ENCODE data around the gene CDH16.
A peak's percentile ranks its signal among the peaks of the same experiment; 100 is the strongest.
"Not testable (repeated sequence)": the region's sequence is repeated elsewhere in the genome, so short reads cannot be mapped to it uniquely, and the experiment has no call there.

Gene CDH16

DNA sequence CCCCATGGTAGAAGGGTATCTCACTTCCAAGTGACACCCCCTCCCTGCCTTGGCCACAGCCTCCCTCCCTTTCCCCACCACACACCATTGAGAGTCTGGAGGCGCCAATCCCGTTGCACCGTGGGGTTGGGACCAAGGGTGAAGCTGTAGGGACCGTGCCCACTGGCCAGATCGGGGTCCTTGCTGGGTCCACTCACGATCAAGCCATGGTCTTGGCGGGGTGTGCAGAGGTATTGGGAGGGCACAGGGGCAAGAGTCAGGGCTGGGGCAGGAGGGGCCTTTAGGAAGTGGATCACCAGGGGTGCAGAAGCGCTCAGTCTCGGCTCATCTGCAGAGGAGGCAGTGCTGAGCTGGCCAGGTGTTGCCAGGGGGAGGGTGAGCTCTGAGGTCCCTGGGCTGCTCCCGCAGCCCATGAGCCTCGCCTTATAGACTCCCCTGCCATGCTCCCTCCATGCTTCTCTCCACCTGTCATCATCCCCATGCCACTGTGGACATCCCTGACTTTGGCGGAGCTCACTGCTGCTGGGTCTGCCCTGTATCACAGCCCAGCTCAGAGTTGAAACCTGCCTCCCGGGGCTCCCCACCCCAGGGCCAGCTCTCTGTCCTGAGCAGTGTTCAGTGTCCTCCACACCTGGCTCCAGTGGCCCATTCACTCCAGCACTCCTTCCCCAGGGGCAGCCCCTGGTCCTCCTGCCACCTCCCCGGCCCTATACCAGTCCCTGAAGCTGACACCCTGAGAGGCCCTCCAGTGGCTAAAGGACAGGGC lies 8.3 kb downstream of the CDH16 start:
- DNase-seq: no peak

DNA sequence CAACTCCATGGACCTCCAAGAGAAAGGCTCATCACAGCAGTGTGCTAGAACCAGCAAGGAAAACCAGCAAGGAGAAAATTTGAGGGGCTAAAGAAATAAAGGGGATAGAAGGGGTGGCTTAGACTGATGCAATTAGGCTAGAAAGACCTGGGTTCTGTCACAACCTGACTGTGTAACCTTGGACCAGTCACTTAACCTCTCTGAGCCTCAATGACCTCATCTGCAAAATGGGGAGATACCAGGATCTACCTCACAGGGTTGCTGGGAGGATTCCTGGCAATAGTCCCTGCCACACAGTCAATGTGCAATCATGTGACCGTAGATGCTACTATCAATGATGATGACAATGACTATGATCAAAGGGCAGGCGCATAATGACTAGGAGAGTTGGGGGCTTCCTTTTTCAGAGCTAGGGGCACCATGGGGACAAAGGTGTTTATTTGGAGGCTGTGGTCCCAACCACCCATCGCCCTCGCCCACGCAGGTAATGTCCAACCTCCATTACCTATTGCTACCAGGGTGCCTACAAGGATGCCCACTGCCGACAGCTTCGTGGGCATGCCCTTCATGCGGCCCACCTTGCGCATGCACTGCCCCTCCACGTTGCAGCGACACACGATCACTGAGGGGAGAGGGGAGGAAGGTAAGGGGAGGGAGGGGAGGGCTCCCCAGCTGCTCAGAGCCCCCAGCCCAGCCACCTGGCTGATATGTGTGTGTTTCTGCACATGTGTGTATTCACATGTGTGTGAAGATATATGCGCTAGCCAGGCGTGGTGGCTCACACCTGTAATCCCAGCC lies 9.7 kb downstream of the CDH16 start:
- no peak for DNase-seq

DNA sequence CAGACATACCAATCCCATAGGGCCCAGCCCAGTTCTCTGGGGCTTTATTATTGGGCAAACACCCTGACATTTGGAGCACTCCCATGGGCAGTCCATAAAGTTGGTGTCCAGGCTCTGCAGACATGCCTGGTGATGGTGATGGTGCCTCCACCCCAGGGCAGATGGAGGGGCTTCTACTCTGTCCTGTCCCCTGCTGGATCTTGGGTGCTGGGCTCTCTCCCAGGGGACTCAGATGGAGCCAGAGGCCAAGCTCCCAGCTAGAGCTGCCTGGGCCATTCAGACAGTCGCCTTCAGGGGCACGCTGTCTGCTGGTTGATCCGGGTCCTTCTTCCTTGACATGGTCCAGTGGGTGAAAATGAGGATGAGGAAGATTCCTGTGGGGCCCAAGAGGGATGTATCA lies 10.6 kb downstream of the CDH16 start:
- DNase-seq: no peak

DNA sequence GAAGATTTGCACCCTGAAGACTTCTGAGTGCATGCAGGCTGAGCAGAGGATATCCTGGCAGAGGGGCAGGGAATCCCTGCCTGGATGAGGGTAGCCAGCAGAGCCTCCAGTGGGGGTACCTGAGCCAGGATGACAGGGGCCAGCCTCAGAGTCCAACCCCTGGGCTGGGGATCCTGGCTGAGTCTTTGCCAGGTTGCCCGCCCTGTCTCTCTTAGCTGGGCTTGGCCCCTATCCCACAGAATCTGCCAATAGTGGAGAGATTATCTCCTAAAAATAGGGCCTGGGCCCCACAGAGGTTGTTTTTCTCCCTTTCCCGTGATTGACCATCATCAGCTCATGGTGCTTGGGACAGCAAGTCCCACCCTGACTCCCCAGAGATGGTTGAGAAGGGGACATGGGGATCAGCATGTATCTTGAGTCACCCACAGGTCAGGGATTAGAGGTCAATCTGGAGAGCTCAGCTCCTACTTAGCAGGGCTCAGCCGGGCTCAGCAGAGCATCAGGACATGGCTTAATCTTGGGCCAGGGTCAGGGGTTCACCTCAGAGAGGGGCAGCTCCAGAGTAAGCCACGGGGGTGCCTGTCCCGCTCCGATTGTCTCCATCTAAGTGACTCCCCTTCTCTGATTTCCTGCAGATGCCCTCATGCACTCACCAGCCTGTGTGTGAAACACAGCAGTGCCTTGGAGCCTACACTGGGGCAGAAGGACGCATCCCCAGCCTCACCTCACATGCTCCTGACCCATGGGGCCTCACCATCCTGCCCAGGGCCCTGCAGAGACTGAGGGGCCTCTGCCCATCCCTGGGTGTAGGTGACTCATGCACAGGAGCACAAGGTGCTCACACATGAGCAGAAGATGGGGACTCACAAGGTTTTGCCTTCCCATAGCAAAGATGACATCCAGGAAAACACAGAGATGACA lies 11.5 kb downstream of the CDH16 start:
- DNase-seq: no peak

DNA sequence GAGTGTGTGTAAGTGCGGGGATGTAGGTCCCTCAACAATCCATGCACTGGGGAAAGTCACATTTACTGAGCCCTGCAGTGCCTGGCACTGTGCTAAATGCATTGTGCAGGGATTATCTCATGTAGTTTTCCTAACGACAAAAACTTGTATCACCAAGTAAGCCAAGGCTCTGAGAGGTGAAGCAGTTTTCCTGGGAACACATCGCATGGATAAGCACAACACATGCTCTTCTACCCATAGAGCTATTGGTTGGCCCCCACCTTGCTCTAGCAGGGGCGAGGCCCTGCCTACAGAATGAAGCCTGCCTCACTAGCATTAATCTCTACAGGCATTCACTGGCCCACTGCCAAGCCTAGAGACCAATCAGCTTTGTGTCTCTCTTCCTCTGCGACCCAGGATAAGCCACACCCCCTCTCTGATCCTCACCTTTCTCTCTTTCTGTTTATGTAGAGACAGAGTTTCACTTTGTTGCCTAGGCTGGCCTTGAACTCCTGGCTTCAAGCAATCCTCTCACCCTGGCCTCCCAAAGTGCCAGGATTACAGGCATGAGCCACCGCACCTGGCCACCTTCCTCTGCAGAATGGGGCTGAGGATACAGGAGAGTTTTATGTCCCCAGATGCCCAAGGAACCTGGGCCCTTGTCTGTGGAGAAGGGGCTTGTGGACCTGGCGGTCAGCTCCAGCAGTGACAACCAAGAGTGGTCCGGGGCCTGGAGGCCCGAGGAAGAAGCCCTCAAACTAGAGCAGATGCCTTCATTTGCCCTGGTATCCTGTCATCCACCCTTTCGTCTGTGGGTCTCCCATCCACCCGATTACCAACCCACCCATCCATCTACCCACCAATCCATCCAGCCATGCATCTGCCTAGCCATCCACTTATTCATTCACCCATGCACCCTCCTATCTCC lies 12.8 kb downstream of the CDH16 start:
- DNase-seq: peak; percentile 31

DNA sequence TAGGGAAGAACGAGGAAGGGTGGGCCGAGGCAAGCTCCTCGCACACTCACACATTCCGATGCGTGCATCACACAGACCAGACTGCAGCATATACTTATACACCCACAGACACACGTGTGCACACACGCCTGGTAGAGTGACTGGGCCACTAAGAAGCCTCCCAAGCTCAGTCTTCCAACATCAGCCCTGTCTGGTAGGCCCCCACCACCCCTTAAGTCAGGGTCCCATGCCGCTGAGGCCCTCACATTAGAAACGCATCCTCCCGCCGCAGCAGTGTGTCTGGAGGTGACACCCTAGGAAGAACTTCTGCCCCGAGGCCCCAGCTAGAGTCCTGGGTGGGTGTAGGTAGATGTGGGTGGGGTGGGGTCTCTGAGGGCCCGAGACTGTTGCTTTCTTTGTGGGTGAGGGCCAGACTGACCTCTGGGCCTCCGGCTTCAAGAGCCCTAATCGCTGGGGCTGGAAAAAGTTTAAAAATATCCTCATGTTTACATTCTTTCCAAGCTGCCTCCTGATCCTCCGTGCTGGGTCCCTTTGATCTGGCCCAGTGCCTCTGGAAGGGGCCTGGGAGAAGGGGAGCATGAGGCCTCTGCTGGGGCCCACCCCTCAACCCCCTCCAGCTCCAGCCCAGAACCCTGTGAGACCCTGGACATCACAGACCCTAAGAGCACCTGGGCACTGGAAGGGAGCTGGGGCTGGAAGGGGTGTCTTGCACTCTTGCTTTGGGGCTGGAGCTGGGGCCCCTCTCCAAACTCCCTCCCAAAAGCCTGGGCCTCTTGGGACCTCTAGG lies 13.6 kb downstream of the CDH16 start:
- no peak for DNase-seq

DNA sequence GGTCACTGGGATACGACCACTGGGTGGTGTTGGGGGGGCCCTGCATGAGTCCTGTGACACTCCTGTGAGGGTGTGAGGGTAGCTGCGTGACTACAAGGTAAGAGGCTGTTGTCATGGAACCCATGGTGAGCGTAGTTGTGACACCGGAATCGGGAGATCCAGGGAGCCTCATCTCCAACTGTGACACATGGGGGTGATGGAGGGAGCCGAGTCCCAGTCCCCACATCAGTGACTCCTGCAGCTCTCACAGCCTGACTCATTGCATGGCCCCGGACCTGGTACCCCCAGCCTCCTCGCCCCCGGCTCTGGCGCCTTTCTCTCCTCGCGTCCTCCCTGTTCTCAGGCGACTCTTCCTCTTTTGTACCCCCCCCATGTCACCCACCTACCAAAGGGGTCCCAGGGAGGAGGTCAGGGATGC lies 14.2 kb downstream of the CDH16 start:
- DNase-seq: no peak

DNA sequence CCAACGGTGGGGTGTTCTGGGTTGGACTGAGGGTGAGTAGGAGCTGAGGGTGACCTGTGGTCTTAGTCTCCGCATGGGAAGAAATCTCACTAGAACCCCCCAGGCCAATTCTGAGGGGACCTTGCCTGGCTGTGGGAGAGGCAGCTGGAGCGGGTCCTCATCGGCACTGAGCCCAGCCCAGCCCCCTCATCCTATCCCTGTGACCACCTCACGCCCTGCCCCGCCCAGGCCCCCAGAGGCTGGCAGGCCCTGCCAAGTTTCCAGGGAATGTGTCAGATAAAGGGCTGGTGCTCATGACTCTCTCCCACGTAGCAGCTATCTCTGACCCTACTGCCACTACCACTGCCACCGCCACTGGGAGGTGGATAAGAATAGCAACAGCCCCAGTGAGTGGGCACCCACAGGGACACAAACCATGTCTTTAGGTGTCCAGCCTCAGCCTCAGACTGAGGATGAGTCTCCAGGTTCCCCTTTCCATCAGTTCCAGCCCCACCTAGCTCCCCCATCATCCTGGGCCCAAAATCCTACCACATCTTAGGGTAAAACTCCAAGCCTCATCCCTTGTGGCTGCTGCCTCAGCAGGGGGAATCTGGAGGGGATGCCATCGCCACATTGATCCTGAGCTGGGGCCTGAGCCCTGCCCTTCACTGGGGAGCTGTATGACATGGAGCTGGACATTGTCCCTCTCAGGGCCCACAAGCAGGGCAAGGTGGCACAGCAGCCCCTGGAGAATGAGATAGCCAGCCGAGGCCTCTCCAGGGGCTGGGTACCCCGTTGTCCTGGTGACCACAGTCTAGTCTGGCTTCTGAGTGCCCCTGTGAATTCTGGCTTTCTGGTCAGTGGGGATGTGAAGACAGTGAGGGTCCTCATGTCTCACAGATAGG lies 14.9 kb downstream of the CDH16 start:
- no peak for DNase-seq

DNA sequence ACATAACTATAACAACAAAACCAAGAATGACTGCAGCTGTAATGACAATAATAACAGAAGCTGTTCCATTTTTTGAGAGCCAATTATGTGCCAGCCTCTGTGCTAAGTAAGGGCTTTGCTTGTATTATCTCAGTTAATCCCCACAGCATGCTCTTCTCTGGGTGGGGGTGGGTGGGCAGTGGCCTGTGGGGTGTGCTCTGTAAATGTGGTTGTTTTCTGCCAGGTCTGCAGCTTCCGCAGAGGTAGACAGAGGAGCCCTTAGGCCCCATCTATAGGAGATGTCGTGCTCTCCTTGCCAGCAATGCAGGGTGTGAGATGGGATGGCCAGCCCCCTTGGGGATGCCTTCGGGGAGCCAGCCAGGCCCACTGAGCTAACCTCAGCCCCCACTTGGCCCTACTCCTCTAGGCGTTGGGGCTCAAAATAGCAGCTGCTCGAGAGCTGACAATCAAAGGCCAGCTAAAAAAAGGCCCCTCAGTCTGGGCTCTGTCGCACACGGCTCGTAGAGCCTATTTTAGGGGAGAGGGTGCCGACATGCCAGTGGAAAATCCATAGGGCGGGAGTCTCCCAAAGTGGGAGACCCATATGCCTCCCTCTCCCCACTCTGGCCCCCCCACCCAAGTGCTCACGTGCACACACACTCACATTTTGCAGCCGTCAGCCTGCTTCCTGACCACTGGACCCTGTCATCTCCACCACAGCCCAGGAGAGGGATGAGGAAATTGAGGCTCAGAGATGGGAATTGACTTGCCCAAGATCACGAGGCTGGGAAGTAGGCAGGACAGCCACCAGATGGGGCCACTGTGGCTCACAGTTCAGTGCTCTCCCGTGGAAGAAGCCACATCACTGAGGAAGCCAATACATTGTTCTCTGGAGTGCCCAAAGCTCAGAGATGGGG lies 15.8 kb downstream of the CDH16 start:
- DNase-seq: no peak

DNA sequence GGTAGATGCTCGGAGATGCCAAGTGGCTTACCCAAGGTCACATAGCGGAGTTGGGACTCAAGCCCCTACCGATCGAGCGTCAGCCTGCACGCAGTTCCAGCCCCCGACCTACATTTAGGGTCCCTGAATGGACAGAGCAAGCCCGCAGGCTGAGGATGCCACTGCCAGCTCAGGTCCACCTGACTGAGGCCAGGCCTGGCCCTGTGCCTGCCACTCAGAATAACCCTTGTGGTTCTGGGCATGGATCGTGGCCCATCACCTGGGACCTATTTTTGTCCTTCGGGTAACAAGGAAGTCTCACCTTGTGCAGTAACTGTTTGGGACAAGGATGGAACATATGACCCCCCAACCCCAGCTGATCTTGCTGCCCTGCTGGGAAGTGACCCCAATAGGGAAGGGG lies 17.1 kb downstream of the CDH16 start:
- DNase-seq: no peak

DNA sequence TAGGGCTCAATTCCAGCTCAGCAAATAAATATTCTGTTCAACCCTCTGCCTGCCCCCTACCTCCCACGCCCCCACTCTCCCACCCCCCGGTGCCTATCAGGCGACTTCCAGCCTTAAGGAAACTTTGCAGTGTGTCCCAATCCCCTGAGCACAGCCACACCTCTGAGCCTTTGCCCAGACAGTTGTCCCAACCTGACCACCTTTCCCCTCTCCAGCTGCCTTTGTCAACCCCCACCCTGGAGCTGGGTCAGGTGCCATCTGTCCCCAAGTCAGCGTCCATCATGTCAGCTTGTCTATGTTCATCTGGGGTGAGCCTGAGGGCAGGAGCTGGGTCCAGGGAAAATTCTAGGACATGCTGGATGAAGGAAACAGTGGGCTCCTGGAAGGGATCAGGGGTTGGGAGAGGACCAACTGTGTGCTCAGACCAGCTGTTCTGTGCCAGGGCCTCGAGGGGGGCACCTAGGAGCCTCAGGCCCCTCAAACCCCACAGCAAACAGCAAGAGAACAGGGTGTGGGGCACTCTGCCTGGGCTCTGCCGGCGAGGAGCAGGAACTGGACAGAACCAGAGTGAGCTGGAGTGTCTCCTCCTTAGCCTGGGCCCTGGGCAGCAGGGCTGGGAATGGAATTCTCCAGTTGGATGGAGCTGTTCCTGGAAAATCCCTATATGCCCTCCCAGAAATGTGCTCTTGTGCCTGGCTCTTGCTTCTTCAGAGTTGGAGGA lies 17.8 kb downstream of the CDH16 start:
- no peak for DNase-seq

DNA sequence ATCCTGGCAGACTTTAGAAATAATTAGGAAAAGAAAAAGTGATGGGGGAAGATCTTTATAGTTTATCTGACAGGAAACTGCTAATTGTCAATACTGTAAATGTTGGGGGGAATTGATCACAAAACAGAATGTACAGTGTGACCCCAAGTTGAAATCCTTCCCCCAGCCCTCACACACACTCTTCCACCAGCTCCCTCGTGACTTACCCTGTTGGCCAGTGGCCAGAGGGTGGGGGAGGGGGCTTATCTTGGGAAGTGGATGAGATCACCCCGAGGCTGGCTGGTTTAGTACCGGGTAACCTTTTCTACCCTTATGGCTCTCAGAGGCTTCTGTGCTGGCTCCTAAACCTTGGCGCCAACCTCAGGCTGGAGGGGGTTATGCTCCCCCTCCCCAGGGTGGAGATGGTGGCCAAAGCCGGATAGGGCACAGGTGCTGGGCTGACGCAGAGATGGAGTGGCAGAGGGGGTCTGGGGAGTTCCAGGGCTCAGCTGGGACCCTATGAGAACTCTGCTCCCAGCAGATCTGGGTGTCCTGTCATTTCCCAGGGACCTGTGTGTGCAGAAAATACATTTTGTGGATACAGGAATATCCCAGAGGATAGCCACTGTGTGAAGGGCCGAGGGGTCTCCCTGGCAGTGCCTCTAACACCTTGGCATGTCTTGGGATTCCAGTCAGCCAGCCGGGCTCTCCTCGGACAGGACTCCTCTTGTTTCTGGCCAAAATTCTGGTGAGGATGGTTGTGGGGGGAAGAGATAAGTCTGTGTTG lies 18.6 kb downstream of the CDH16 start:
- DNase-seq: no peak

DNA sequence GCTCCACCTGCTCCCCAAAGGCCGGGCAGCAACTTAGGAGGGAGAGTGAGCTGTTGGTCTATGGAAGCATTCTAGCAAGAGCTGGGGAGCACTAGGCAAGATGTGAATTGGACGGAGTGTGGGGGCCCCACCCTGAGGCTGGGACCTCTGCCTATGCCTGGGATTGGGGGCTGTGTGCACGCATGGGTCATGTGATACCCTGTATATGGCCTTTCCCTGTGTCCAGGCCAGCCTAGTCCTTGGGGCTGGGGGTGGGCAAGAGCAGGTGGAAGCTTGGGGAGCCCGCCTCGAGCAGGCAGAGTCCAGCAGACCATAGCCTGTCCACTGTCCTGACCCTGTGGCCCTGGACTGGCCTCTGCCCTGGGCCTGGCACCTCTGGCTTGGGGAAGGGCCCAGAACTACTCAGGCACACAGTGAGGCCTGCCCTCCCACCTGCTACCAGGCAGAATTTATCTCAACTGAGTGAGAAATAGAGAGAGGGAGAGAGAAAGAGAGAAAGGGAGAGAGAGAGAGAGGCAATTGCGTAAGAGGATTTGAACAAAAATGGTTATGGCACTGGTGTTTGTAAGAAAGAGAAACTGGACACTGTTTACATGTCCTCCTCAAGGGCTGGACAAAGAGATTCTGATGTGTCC lies 19.3 kb downstream of the CDH16 start:
- DNase-seq: no peak

DNA sequence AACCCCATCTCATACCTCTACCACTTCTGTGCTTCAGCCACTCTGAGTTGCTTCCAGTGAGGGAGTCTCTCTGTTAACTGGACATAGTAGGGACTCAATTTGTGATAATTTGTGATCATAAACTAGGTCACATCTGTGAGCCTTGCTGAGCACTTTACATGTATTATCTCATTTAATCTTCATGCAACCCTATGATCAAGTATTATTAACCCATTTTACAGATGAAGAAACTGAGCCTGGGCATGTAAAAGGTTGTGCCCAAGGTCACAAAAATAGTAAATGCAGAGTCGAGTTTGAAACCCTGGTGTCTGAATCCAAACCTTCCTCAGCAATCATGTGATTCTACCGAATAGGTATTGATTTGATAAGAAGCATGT lies 19.8 kb downstream of the CDH16 start:
- no peak for DNase-seq

DNA sequence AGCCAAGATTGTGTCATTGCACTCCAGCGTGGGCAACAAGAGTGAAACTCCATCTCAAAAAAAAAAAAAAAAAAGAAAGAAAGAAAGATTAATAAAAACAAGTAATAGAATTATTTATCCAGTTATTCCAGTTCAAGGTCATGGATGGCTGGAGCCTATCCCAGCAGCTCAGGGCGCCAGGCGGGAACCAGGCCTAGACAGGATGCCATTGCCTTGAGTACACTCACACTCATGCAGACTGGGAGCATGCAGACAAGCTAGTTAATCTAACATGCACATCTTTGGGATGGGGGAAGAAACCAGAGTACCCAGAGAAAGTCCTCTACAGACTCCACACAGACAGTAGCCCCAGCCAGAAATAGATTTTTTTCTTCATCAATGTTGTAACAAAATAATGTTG lies 20.5 kb downstream of the CDH16 start:
- no peak for DNase-seq

DNA sequence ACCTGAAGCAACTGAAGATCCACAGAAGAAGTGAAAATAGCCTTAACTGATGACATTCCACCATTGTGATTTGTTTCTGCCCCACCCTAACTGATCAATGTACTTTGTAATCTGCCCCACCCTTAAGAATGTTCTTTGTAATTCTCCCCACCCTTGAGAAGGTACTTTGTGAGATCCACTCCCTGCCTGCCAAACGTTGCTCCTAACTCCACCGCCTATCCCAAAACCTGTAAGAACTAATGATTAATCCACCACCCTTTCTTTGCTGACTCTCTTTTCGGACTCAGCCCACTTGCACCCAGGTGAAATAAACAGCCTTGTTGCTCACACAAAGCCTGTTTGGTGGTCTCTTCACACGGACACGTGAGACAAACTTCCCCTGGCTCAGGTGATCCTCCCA lies 22.0 kb downstream of the CDH16 start:
- not testable (repeated sequence) for DNase-seq

DNA sequence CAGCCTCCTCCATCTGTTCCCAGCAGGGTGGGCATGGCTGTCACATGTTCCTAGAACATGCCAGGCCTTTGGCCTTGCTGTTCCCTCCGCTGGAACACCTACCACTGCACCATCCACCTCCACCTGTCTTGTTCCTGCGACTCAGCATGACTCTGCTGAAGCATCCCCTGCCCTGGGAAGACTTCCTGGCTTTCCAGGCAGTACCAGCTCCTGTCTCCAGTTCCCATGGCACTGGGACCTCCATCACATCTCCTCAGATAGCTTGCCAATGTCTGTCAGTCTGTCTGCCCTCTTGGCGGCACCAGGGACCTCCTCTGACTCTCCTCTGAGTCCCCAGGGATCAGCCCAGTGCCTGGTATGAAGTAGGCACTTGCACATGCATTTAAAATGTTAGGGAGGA lies 22.7 kb downstream of the CDH16 start:
- DNase-seq: no peak

DNA sequence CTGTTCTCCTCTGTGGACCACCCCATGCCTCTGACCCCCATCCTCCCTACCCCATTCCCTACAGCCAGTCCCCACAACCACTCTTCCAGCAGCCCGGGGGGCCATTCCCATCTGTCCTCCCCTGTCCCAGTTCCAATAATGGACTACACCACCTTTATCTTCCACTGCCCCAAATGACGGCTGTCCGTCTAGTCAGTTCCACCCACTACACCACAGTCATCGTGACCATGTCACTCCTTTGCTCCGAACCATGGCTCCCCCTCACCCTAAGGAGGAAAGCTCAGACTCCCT lies 23.1 kb downstream of the CDH16 start:
- no peak for DNase-seq

All from stimulated activated CD4-positive, alpha-beta T cell treated with anti-CD3 and anti-CD28 coated beads, Interleukin-12 subunit alpha, Interleukin-12 subunit beta, amount 100 ng/mL, for 4 hours (primary cell).